ENCODE measurements around the gene GABRQ. TPM values are rescaled to one million over a fixed set of nuclear protein-coding genes. Genes with fewer than 3 reads are reported as not detected.

GABRQ gene
- total RNA-seq, 4 donors from 2014 or later, result 0.55 to 3.4 TPM; not detected in 2

Other genes with a start within 250 kb of the GABRQ start
- 1 to 10 TPM in 1 of 4 donors, not detected in 3; 3.0 TPM for gene GABRA3, start 186.6 kb upstream of the GABRQ start, total RNA-seq
- gene MAGEA3, start 60.9 kb downstream of the GABRQ start, total RNA-seq, result not detected
- gene CSAG2, start 71.4 kb downstream of the GABRQ start, total RNA-seq, result not detected
- not detected for gene MAGEA2B, start 76.7 kb downstream of the GABRQ start, total RNA-seq
- not detected for gene CSAG1, start 95.8 kb downstream of the GABRQ start, total RNA-seq
- not detected for gene MAGEA12, start 95.9 kb downstream of the GABRQ start, total RNA-seq
- gene MAGEA2, start 115.9 kb downstream of the GABRQ start, total RNA-seq, result not detected
- gene CSAG3, start 121.3 kb downstream of the GABRQ start, total RNA-seq, result not detected
- gene MAGEA6, start 131.8 kb downstream of the GABRQ start, total RNA-seq, result under 1 TPM in 1 of 4 donors, not detected in 3; 0.21 TPM
- gene CETN2, start 192.9 kb downstream of the GABRQ start, total RNA-seq, result 10 to 100 TPM; 37.9 to 61.5 (median 45.4) TPM
- 10 to 100 TPM in 2 of 4 donors, 1 to 10 TPM in 2; 1.5 to 12.6 (median 8.6) TPM for gene NSDHL, start 193.2 kb downstream of the GABRQ start, total RNA-seq

Data from uterus (tissue), 4 donors.